GM12878 (cell line): ENCODE data around the gene TMPRSS12. TPM values are rescaled to one million over a fixed set of nuclear protein-coding genes. Genes with fewer than 3 reads are reported as not detected.

Experiments
- ATAC-seq: fragments of 200-7000 bp; cut with Tn5 transposase; 3 replicates; pipeline ENCODE4 v1.9.1; 2020; ENCODE audit warnings: mild to moderate bottlenecking, moderate library complexity
- BruUV-seq: library from RNA; stranded (reverse); fragments of 400-500 nt; replicated peaks from 2 replicates; lab custom pipeline; 2021; lab: Mats Ljungman, UMichigan
- CTCF ChIA-PET: fragments of 300-600 bp; sonication (Branson Sonifier 250); formaldehyde crosslinking; extraction: SDS; loops from one replicate; lab custom pipeline; 2021; ENCODE audit warnings: inconsistent platforms; lab: Yijun Ruan, JAX
- POLR2A ChIA-PET: fragments of 350-600 bp; formaldehyde crosslinking; extraction: SDS; loops from one replicate; lab custom pipeline; 2021; ENCODE audit warnings: inconsistent platforms; lab: Charles Lee
- RAD21 ChIA-PET: fragments of 300-600 bp; sonication (Branson Sonifier 250); formaldehyde crosslinking; loops from one replicate; lab custom pipeline; 2023; ENCODE audit warnings: antibody characterized with exemption; ENCODE audit not compliant: unreplicated experiment; lab: Charles Lee
- SMC1A ChIA-PET: fragments of 300-600 bp; sonication (Branson Sonifier 250); formaldehyde crosslinking; loops from one replicate; lab custom pipeline; 2023; ENCODE audit not compliant: unreplicated experiment, uncharacterized antibody; lab: Charles Lee
- DNase-seq: peaks from one replicate; pipeline ENCODE4 v3.0.0-alpha.2; 2011; ENCODE audit warnings: low read depth, low spot score
- FAIRE-seq: peaks from 3 replicates; lab custom pipeline; 2011; peaks lifted over from hg19 to GRCh38; lab: Jason Lieb, UNC
- H2AFZ ChIP-seq: 2 replicates; pipeline ENCODE4 v1.6.0; 2011; ENCODE audit warnings: low read depth, low read length, control low read depth; ENCODE audit not compliant: control insufficient read depth
- H3K27ac ChIP-seq: 2 replicates; pipeline ENCODE4 v1.5.1; 2011; ENCODE audit warnings: control low read depth; ENCODE audit not compliant: control insufficient read depth, insufficient read depth
- H3K27me3 ChIP-seq, 2 experiments: replicated peaks in 1 of 2; 2 replicates each; pipeline versions ENCODE4 v1.6.0 to v1.6.1; 2011; ENCODE audit warnings: low read length in 1 of 2; ENCODE audit not compliant: control insufficient read depth in 2 of 2, insufficient read depth in 2 of 2
- H3K36me3 ChIP-seq, 2 experiments: 2 replicates each; pipeline ENCODE4 v1.5.1; 2011; ENCODE audit warnings: low read length in 1 of 2; ENCODE audit not compliant: control insufficient read depth in 2 of 2, insufficient read depth in 2 of 2
- H3K4me1 ChIP-seq: 2 replicates; pipeline ENCODE4 v1.6.1; 2011; ENCODE audit warnings: mild to moderate bottlenecking, low read length, moderate library complexity, mixed read lengths; ENCODE audit not compliant: control insufficient read depth, insufficient read depth
- H3K4me2 ChIP-seq: 2 replicates; pipeline ENCODE4 v1.6.0; 2011; ENCODE audit warnings: control low read depth; ENCODE audit not compliant: control insufficient read depth, insufficient read depth
- H3K4me3 ChIP-seq: fragments of 200-600 bp; sonication (generic); 2 replicates; pipeline ENCODE4 v1.5.1; 2016
- H3K79me2 ChIP-seq: 2 replicates; pipeline ENCODE4 v1.6.0; 2011; ENCODE audit warnings: low read length; ENCODE audit not compliant: control insufficient read depth, insufficient read depth
- H3K9ac ChIP-seq: 2 replicates; pipeline ENCODE4 v1.8.0; 2011; ENCODE audit warnings: low read length, control low read depth, mixed read lengths; ENCODE audit not compliant: control insufficient read depth, insufficient read depth
- H3K9me3 ChIP-seq: replicated peaks from 3 replicates; pipeline ENCODE4 v1.5.1; 2011; ENCODE audit warnings: mild to moderate bottlenecking, low read length; ENCODE audit not compliant: control insufficient read depth, insufficient read depth
- H4K20me1 ChIP-seq: 2 replicates; pipeline ENCODE4 v1.6.0; 2011; ENCODE audit not compliant: control insufficient read depth, insufficient read depth
- BHLHE40 ChIP-seq, 2 experiments: fragments of 450-650 bp in 1 of 2; IDR thresholded peaks; 2 replicates each; pipeline ENCODE4 v1.6.1; 2011 to 2017; ENCODE audit warnings: low read depth in 2 of 2, borderline replicate concordance in 1 of 2, improper control_type of control experiment in 1 of 2, low read length in 1 of 2, mild to moderate bottlenecking in 1 of 2
- ELK1 ChIP-seq: IDR thresholded peaks from 2 replicates; pipeline ENCODE4 v1.6.1; 2012; ENCODE audit warnings: low read depth, low read length, improper control_type of control experiment
- FOS ChIP-seq: IDR thresholded peaks from 3 replicates; pipeline ENCODE4 v1.6.1; 2011; ENCODE audit warnings: borderline replicate concordance; ENCODE audit not compliant: insufficient read length; ENCODE audit errors: extremely low read depth
- GATAD2B ChIP-seq: fragments of 450-650 bp; conservative IDR thresholded peaks from 2 replicates; pipeline ENCODE4 v1.6.1; 2017; ENCODE audit warnings: low read depth, mild to moderate bottlenecking, moderate library complexity
- HCFC1 ChIP-seq: fragments of 150-350 bp; IDR thresholded peaks from 2 replicates; pipeline ENCODE4 v1.6.1; 2014; ENCODE audit warnings: low read length
- MEF2B ChIP-seq: fragments of 450-650 bp; IDR thresholded peaks from 2 replicates; pipeline ENCODE4 v1.6.1; 2018; ENCODE audit warnings: mild to moderate bottlenecking, moderate library complexity; ENCODE audit not compliant: partially characterized antibody, poor library complexity, severe bottlenecking
- NFYA ChIP-seq: IDR thresholded peaks from 2 replicates; pipeline ENCODE4 v1.6.1; 2011; ENCODE audit warnings: low read depth, mild to moderate bottlenecking, low read length, improper control_type of control experiment, borderline replicate concordance
- NR2C2 ChIP-seq: IDR thresholded peaks from 2 replicates; pipeline ENCODE4 v1.6.1; 2011; ENCODE audit warnings: borderline replicate concordance, low read depth; ENCODE audit not compliant: control insufficient read depth, insufficient read length
- PAX5 ChIP-seq: IDR thresholded peaks from 2 replicates; pipeline ENCODE4 v1.6.1; 2011; ENCODE audit warnings: low read depth, low read length, borderline replicate concordance
- POLR2A ChIP-seq: IDR thresholded peaks from 2 replicates; pipeline ENCODE4 v1.6.1; 2011; ENCODE audit warnings: low read depth, mild to moderate bottlenecking, low read length
- SIX5 ChIP-seq: IDR thresholded peaks from 2 replicates; pipeline ENCODE4 v1.6.1; 2011; ENCODE audit warnings: mild to moderate bottlenecking, low read depth, low read length, moderate library complexity; ENCODE audit not compliant: severe bottlenecking
- SMC3 ChIP-seq: IDR thresholded peaks from 2 replicates; pipeline ENCODE4 v1.6.1; 2011; ENCODE audit warnings: low read length, improper control_type of control experiment, borderline replicate concordance
- TCF3 ChIP-seq: IDR thresholded peaks from 2 replicates; pipeline ENCODE4 v1.6.1; 2012; ENCODE audit warnings: low read depth, mild to moderate bottlenecking, low read length, borderline replicate concordance; ENCODE audit not compliant: insufficient read depth
- WRNIP1 ChIP-seq: IDR thresholded peaks from 2 replicates; pipeline ENCODE4 v1.6.1; 2011; ENCODE audit warnings: low read depth, low read length, improper control_type of control experiment, borderline replicate concordance
- WGBS: methylation state at CpG from one replicate; pipeline ENCODE4 v1.1.6; 2016; ENCODE audit warnings: low lambda C conversion rate; ENCODE audit not compliant: insufficient replicate concordance, insufficient coverage; ENCODE audit errors: missing lambda C conversion rate; 5-methylcytosine and 5-hydroxymethylcytosine counted together
- in situ Hi-C: fragments of 300-500 bp; cut with MboI; formaldehyde crosslinking; loops from 9 replicates; pipeline ENCODE4 v1.14.3; 2018; ENCODE audit warnings: mixed read lengths
- intact Hi-C: fragments of 100-400 bp; cut with micrococcal nuclease; formaldehyde crosslinking; loops from one replicate; pipeline ENCODE4 v1.14.2; 2022; ENCODE audit not compliant: unreplicated experiment
- polyA plus RNA-seq, 11 experiments: library from polyadenylated mRNA; depleted of rRNA in 4 of 11; unstranded in 6 of 11; stranded (reverse) in 5 of 11; fragments of >200 nt; fragmentation: Nextera tagmentation in 4 of 11; fragmentation: Illumina TruSeq in 1 of 11; extraction: Ambion mirVana in 4 of 11; extraction: Trizol in 1 of 11; gene quantifications; 1 replicate in 1 of 11; 2 replicates in 10 of 11; pipeline versions ENCODE4 v1.2.1 to v1.2.3, GENCODE V29; 2011 to 2016; ENCODE audit warnings: inconsistent platforms in 2 of 11, missing spikeins in 2 of 11, low read depth in 1 of 11
- total RNA-seq, 4 experiments: library from RNA; depleted of rRNA in 3 of 4; stranded (reverse); fragments of >200 nt in 3 of 4; fragmentation: Illumina TruSeq in 1 of 4; extraction: Trizol in 1 of 4; gene quantifications; 2 replicates each; pipeline versions ENCODE4 v1.2.1 to v1.2.3, GENCODE V29; 2013 to 2021
- TF ChIP-seq, protein P1 (sequence below): fragments of 450-650 bp; conservative IDR thresholded peaks from 2 replicates; pipeline ENCODE4 v1.6.1; 2017; ENCODE audit warnings: mild to moderate bottlenecking, moderate library complexity
- TF ChIP-seq, protein P2 (sequence below): fragments of 150-350 bp; IDR thresholded peaks from 2 replicates; pipeline ENCODE4 v1.6.1; 2014; ENCODE audit warnings: mild to moderate bottlenecking, low read depth, low read length
- TF ChIP-seq, protein P3 (sequence below), 3 experiments: IDR thresholded peaks in 2 of 3; conservative IDR thresholded peaks in 1 of 3; 2 replicates each; pipeline ENCODE4 v1.5.1; 2011; ENCODE audit warnings: low read depth in 3 of 3, low read length in 3 of 3, mild to moderate bottlenecking in 3 of 3, control low read depth in 2 of 3, moderate library complexity in 2 of 3, inconsistent platforms in 1 of 3, mixed read lengths in 1 of 3; ENCODE audit not compliant: control insufficient read depth in 2 of 3, insufficient read depth in 1 of 3; ENCODE audit errors: extremely low read depth in 1 of 3

The TMPRSS12 gene
- total and polyA plus RNA-seq, 10 of the 15 experiments (the other 5 are each of a cell fraction or from before 2014, with no cell fraction given), result not detected

- no peak overlapping the region for H3K4me3 ChIP-seq
- no peak for ATAC-seq
- in situ Hi-C loops (no loop called here), intact Hi-C loops (no loop called here)
- ChIA-PET RAD21 (no interaction called here), CTCF (no interaction called here), SMC1A (no interaction called here), POLR2A (no interaction called here)
- H4K20me1 ChIP-seq, result no peaks in the 10 kb centered on the region
- no peak for FAIRE-seq
- DNase-seq, result no peak
- H2AFZ ChIP-seq, result no peak overlapping the region
- WGBS, result 33% methylated on average over 3 of the region's 3 CpGs
- no peaks in the 10 kb centered on the region for H3K27me3 ChIP-seq
- BruUV-seq, result no TSS peak
- no peak overlapping the region for H3K27ac ChIP-seq
- no peaks in the 10 kb centered on the region for H3K36me3 ChIP-seq
- no peak overlapping the region for H3K9ac ChIP-seq
- H3K4me2 ChIP-seq, result no peak overlapping the region
- H3K4me1 ChIP-seq, result no peaks in the 10 kb centered on the region
- no peaks in the 10 kb centered on the region for H3K79me2 ChIP-seq
- peaks cover 4% of the 10 kb centered on the region; the same call in 2 of the 3 replicates for H3K9me3 ChIP-seq
- no peak for TF ChIP-seq FOS
- no peak for TF ChIP-seq WRNIP1
- no peak for TF ChIP-seq TCF3
- TF ChIP-seq, protein P1, sequence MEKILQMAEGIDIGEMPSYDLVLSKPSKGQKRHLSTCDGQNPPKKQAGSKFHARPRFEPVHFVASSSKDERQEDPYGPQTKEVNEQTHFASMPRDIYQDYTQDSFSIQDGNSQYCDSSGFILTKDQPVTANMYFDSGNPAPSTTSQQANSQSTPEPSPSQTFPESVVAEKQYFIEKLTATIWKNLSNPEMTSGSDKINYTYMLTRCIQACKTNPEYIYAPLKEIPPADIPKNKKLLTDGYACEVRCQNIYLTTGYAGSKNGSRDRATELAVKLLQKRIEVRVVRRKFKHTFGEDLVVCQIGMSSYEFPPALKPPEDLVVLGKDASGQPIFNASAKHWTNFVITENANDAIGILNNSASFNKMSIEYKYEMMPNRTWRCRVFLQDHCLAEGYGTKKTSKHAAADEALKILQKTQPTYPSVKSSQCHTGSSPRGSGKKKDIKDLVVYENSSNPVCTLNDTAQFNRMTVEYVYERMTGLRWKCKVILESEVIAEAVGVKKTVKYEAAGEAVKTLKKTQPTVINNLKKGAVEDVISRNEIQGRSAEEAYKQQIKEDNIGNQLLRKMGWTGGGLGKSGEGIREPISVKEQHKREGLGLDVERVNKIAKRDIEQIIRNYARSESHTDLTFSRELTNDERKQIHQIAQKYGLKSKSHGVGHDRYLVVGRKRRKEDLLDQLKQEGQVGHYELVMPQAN, result no peak
- no peak for TF ChIP-seq ELK1
- TF ChIP-seq, protein P2, sequence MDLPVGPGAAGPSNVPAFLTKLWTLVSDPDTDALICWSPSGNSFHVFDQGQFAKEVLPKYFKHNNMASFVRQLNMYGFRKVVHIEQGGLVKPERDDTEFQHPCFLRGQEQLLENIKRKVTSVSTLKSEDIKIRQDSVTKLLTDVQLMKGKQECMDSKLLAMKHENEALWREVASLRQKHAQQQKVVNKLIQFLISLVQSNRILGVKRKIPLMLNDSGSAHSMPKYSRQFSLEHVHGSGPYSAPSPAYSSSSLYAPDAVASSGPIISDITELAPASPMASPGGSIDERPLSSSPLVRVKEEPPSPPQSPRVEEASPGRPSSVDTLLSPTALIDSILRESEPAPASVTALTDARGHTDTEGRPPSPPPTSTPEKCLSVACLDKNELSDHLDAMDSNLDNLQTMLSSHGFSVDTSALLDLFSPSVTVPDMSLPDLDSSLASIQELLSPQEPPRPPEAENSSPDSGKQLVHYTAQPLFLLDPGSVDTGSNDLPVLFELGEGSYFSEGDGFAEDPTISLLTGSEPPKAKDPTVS, result no peak
- TF ChIP-seq PAX5, result no peak
- TF ChIP-seq GATAD2B, result no peak
- TF ChIP-seq SIX5, result no peak
- TF ChIP-seq, protein P3, sequence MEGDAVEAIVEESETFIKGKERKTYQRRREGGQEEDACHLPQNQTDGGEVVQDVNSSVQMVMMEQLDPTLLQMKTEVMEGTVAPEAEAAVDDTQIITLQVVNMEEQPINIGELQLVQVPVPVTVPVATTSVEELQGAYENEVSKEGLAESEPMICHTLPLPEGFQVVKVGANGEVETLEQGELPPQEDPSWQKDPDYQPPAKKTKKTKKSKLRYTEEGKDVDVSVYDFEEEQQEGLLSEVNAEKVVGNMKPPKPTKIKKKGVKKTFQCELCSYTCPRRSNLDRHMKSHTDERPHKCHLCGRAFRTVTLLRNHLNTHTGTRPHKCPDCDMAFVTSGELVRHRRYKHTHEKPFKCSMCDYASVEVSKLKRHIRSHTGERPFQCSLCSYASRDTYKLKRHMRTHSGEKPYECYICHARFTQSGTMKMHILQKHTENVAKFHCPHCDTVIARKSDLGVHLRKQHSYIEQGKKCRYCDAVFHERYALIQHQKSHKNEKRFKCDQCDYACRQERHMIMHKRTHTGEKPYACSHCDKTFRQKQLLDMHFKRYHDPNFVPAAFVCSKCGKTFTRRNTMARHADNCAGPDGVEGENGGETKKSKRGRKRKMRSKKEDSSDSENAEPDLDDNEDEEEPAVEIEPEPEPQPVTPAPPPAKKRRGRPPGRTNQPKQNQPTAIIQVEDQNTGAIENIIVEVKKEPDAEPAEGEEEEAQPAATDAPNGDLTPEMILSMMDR (IDR thresholded peaks at IDR 0.05 in 2 of 3, conservative IDR thresholded peaks at IDR 0.05 in 1 of 3; ENCODE audit: control insufficient read depth in 2 of 3, extremely low read depth in 1 of 3, insufficient read depth in 1 of 3, low read depth in 3 of 3, low read length in 3 of 3), result no peak
- TF ChIP-seq BHLHE40 (IDR thresholded peaks at IDR 0.05; ENCODE audit: borderline replicate concordance in 1 of 2, low read depth in 2 of 2, low read length in 1 of 2), result no peak
- no peak for TF ChIP-seq MEF2B
- no peak for TF ChIP-seq SMC3
- TF ChIP-seq NR2C2, result no peak
- no peak for TF ChIP-seq POLR2A
- TF ChIP-seq NFYA, result no peak
- no peak for TF ChIP-seq HCFC1
Observed at GRCh38 chr12:50865266-50865665, 22.5 kb downstream of the TMPRSS12 start.
